CD4-positive, alpha-beta T cell treated with Interleukin-4 for 4 hours (primary cell): ENCODE results near the gene NAT10.
"Not testable (repeated sequence)": the region's sequence is repeated elsewhere in the genome, so short reads cannot be mapped to it uniquely, and the experiment has no call there.

Source experiments
- DNase-seq: peaks from one replicate; pipeline ENCODE4 v3.0.0-alpha.2; 2020

The NAT10 gene

GRCh38 chr11:34105079-34105956 is at the start of gene NAT10:
TSS of gene NAT10 (plus strand) at chr11:34105629. CDS start at chr11:34108226, 2,597 bp downstream.
- peak; percentile 99 for DNase-seq

GRCh38 chr11:34056672-34057071 is 48.8 kb upstream of the NAT10 start:
- DNase-seq = no peak

DNA sequence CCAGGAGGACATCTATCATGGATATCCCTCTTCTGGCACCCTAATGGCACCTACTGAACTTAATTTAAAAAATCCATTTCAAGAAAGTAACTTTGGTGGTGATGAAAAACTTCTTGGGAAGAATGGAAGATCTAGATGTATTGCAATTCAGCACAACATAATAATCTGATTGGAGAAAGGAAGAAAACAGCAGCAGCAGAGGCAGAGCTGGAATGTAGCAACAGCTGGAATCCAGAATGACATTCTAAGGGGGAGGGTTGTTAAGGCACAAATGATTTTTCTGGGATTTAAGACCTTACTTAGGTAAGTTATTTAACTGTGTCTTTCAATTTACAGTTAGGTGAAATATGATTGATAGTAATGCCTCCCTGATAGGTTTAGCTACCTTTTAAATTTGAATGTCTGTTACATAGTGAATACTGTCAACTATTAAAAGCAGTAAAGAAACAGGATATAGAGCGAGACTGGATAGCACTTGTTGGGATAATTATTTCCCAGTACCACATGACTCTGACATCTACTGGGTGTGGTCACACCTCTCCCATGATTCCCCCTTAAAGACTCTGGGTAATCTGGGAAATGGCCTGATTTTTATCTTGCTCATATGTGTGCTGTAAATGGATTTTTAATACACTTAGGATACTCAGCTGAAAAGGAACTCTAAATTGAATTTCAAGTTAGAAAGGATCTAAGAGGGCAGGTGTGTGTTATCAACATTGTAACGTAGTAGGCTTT is 42.2 kb upstream of the NAT10 start:
- DNase-seq = no peak

- no peak for DNase-seq
Measured at GRCh38 chr11:34064291-34064690, 41.1 kb upstream of the NAT10 start.

DNA sequence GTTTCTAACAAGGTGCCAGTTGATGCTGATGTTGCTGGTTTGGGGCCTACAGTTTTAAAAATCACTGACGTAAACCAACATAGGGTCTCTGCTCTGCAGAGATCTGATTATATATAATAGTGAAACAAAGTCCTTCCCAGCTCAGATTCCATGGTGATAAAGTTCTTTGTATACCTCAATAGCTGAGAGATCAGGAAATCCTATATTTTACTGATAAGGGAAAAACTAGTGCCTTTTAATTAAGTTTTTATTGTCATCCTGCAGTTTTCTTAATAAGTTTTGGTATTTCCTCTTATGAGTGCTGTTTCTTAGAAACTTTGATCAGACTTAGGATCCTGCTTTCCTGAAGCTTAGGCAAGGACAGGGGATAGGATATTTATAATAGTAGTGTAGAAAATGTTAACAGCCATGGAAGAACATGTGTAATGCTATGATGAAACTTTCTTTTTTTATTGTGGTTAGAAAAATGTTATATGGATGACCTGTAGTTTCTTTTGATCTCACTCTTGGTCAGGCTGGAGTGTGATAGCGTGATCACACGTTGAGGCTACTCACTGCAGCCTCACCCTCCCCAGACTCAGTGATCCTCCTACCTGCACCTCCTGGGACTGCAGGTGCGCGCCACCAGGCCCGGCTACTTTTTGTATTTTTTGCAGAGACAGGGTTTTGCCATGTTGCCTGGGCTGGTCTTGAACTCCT is 39.8 kb upstream of the NAT10 start:
- DNase-seq = no peak

DNA sequence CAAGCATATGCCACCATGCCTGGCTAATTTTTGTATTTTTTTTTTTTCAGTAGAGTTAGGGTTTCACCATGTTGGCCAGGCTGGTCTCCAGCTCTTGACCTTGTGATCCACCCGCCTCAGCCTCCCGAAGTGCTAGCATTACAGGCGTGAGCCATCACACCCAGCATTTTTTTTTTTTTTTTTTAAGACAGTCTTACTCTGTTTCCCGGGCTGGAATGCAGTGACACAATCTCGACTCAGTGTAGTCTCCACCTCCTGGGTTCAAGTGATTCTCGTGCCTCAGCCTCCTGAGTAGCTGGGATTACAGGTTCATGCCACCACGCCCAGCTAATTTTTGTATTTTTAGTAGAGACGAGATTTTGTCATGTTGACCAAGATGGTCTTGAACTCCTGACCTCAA is 38.7 kb upstream of the NAT10 start:
- DNase-seq = not testable (repeated sequence)

- DNase-seq = no peak
Measured at GRCh38 chr11:34067383-34068065, 37.9 kb upstream of the NAT10 start.

GRCh38 chr11:34068111-34068510 is 37.3 kb upstream of the NAT10 start:
- DNase-seq = no peak

- DNase-seq = not testable (repeated sequence)
Measured at GRCh38 chr11:34071306-34071705, 34.1 kb upstream of the NAT10 start.

DNA sequence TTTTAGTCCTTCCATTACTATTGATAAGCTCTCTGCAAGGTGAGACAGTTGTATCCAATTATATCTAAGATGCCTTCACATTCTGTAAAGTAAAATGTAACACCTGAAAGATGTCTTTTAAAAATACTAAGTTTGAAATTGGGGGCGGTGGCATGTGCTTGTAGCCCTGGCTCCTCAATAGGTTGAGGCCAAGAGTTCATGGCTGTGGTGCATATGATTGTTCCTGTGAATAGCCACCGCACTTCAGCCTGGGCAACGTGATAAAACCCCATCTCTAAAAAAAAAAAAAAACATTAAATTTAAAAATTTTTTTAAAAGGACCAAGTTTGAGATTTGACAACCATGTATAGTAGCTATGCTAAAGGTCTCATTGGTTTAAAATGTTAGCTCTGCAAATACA is 33.4 kb upstream of the NAT10 start:
- DNase-seq = no peak

DNA sequence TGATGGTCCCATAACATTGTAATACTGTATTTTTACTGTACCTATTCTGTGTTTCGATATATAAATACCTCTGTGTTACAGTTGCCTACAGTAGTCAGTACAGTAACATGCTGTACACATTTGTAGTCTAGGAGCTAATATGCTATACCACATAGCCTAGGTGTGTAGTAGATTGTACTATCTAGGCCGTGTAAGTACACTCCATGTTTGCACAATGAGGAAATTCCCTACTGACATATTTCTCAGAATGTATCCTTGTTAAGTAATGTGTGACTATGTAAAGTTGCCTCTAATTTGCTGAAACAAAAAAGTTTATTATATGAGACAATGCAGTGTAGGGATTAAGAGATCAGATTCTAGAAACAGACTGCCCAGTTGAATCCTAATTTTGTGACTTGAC is 32.6 kb upstream of the NAT10 start:
- DNase-seq = no peak

GRCh38 chr11:34074391-34074790 is 31.0 kb upstream of the NAT10 start:
- no peak for DNase-seq

GRCh38 chr11:34075178-34075820 is 30.1 kb upstream of the NAT10 start:
- no peak for DNase-seq

DNA sequence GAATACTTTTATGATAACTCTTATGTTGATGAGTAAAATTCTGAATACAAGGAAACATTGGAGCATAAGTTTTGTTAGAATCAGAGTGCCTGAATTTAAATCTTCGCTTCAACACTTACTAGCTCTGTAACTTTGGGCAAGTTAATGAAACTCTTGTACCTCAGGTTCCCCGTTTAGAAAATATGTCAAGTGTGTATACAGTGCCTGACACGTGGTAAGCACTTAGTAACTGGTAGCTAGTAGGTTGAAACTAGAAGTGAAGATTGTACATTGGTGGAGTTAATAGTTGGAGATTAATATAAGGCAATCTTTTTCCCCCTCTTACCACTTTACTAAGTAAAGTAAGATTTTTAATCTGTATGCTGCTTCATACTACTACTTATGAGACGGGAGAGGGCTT is 24.8 kb upstream of the NAT10 start:
- DNase-seq = no peak

DNA sequence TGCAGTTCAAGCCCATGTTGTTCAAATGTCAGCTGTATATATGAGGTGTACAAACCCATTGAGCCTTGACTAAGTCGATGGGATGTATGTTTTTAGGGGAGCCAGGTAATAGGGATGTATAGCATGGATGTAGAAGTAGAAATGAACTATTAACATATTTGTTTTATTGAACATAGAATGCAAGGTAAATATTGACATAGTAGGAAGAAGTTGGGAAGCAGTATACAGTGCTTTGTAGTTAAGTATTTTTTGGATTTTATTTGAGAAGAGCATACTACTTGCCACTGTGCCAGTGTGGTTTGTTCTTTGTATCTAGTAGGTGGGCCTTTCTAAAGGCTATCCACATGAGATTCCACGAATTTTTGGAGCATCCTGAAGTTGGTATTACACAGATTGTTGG is 20.8 kb upstream of the NAT10 start:
- DNase-seq = no peak

DNA sequence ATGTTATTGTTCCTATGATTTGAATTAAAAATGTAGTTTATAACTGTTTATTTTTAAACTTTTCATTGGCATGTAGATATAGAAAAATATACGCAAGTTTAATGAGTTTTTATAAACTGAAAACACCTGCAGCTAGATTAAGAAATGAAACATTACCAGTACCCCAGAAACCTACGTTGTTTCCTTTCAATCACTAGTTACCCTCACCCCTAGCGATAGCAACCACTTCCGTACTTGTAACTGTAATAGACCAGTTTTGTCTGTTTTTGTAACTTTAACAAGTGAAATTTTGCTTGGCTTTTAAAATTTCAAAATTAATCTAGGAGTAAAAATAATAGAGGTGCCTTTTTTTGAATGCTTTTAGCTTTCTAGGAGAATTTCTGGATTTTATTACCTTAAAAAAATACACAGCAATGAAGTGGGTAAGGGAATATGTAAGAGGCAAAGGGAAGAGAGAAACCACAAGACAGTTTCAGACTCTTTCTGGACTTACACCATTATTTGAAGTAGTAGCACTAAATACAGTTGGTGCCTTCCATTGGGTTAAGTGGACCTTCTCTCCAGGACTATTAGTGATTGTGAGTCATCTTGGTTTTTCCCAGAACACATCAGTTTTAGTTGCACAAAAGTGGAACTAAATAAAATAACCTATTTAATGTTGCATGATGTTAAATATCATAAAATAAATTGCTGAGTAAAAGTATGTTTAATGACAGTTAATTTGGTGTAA is 18.7 kb upstream of the NAT10 start:
- DNase-seq = peak; percentile 33

DNA sequence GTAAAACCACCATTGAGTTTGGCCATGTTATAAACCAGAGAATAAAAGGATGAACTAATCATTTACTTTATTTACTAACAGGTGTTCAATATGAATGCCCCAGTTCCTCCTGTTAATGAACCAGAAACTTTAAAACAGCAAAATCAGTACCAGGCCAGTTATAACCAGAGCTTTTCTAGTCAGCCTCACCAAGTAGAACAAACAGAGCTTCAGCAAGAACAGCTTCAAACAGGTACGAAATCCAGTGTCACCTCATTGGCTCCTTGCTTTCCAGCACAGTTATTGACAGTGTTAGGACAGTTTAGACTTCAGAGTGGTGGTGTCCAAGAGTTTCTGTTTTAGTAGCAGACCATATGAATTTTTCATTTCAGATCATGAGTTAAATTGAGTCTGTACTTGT is 13.6 kb upstream of the NAT10 start:
- DNase-seq = no peak

GRCh38 chr11:34094900-34095299 is 10.5 kb upstream of the NAT10 start:
- DNase-seq = not testable (repeated sequence)

DNA sequence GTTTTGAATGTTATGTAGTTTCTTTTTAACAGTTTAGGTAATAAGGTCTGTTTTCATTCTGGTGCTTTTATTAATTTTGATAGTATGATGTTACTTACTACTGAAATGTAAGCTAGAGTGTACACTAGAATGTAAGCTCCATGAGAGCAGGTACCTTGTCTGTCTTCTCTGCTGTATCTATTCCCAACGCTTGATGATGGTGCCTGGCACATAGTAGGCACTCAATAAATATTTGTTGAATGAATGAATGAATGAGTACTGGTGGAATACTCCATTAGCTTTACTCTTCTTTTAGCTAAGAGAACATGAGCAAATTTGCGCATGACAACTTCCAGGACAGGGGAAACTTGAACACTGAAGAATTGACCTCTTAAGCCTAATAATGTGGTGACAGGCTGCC is 6.6 kb upstream of the NAT10 start:
- DNase-seq = no peak

- no peak for DNase-seq
Measured at GRCh38 chr11:34104680-34105078, 750 bp upstream of the NAT10 start.

DNA sequence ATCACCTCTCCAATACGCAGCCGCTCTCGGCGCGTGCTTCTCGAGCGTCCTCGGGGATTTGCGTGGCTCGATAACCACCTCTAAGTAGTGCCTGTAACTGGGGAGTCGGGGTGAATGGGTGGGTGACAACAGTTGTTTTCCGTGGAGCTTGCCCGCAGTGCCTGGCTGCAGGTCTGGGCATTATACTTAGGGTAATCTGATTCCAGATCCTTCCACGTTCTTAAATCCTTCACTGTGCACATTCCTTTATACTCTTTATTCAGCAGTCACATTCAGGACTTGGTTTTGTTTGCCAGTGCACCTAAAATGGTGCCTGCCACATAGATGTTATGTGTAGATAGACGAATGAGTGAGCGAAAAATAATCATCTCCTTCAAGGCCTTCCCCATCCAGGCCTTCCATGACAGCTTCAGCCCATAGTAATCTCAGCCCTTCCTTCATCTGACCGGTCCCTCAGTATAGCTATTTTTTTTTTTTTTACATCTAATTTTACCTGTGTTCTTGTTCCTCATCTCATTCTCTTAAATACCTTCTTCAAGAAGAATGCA is 602 bp downstream of the NAT10 start:
- DNase-seq = no peak
